ENCODE results near the gene GNAL.

The GNAL gene

GRCh38 chr18:11669271-11669947, 19.7 kb upstream of the GNAL start:
- no peak for DNase-seq (ENCODE audit: low read depth)
- TF ChIP-seq, protein P1, sequence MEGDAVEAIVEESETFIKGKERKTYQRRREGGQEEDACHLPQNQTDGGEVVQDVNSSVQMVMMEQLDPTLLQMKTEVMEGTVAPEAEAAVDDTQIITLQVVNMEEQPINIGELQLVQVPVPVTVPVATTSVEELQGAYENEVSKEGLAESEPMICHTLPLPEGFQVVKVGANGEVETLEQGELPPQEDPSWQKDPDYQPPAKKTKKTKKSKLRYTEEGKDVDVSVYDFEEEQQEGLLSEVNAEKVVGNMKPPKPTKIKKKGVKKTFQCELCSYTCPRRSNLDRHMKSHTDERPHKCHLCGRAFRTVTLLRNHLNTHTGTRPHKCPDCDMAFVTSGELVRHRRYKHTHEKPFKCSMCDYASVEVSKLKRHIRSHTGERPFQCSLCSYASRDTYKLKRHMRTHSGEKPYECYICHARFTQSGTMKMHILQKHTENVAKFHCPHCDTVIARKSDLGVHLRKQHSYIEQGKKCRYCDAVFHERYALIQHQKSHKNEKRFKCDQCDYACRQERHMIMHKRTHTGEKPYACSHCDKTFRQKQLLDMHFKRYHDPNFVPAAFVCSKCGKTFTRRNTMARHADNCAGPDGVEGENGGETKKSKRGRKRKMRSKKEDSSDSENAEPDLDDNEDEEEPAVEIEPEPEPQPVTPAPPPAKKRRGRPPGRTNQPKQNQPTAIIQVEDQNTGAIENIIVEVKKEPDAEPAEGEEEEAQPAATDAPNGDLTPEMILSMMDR (IDR thresholded peaks at IDR 0.05; ENCODE audit: control insufficient read depth, extremely low read depth, insufficient read depth) = no peak
- H3K4me3 ChIP-seq (ENCODE audit: low read depth, low read length) = no peak overlapping the region

DNA sequence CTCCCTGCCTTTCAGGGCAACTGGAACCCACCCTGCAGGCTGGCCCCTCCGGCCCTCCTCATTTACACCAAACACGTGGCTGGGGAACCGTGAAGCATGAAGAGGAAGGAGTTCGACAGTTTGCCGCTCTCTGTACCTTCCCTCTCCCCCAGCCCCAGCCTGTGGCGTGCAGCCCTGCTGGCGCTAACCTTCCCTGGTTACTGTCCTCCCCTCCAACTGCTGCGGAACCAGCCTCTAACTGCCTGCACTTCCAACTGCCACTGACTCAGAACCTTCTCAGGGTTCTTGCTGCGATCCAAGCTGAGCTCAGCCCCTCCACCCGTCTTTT, 19.2 kb upstream of the GNAL start:
- DNase-seq (ENCODE audit: low read depth) = no peak
- TF ChIP-seq, protein P1 (IDR thresholded peaks at IDR 0.05; ENCODE audit: control insufficient read depth, extremely low read depth, insufficient read depth) = no peak
- no peak overlapping the region for H3K4me3 ChIP-seq (ENCODE audit: low read depth, low read length)

GRCh38 chr18:11671156-11671555, 17.9 kb upstream of the GNAL start:
- no peak overlapping the region for H3K4me3 ChIP-seq (ENCODE audit: low read depth, low read length)
- TF ChIP-seq, protein P1 (IDR thresholded peaks at IDR 0.05; ENCODE audit: control insufficient read depth, extremely low read depth, insufficient read depth) = no peak
- DNase-seq (ENCODE audit: low read depth) = no peak

- TF ChIP-seq, protein P1 (IDR thresholded peaks at IDR 0.05; ENCODE audit: control insufficient read depth, extremely low read depth, insufficient read depth) = no peak
- DNase-seq (ENCODE audit: low read depth) = no peak
These were observed 16.9 kb upstream of the GNAL start for GRCh38 chr18:11672198-11672597.

DNA sequence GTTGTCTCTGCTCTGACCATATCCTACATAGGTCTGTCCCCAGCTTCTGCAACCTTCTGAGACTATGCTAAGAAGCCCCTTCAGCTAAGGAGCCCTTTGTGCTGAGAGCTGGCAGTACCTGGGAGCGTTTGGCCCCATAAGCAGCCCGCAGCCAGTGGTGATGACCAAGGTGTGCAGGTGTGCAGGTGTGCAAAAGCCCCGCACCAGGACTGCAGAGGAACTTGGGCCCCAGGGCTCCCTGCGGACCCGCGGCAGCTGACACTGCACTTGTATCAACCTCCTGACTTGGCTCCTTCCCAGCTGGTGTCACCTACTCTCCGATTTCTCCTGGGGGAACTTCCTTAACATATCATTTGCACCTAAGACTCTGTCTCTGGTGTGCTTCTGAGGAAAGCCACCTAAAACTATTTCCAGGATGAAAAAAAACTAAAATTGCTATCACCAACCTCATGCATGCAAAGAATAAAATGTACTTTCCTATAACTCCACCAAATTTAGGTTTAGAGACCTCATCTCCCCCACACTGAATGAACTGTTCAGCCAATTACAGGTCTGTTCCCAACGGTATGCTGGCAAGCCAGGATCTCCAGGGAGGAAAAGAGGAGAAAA, 16.1 kb upstream of the GNAL start:
- TF ChIP-seq, protein P1 (IDR thresholded peaks at IDR 0.05; ENCODE audit: control insufficient read depth, extremely low read depth, insufficient read depth) = no peak
- no peak overlapping the region for H3K4me3 ChIP-seq (ENCODE audit: low read depth, low read length)
- no peak for DNase-seq (ENCODE audit: low read depth)

More at GRCh38 chr18:11672198-11672597, 16.9 kb upstream of the GNAL start:
- H3K4me3 ChIP-seq (ENCODE audit: low read depth, low read length) = no peak overlapping the region

DNA sequence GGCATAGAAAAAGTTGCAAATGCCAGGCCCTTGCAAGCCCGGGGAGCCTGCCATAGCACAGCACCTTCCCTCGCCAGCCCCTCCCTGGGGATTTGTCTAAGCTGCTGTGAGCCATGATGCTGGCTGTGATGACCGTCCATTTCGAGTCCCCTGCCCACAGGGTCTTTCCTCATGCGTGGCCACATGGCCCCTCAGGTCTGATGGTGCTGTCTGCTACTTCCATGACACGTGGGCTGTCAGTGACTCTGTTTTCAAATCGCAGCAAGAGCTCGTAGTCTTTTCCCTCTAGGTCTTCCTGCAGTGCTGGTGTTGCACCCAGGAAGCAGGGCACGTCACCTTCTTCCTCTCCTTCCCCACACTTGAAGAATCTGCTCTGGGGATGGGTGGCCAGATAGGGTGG, 15.5 kb upstream of the GNAL start:
- no peak for DNase-seq (ENCODE audit: low read depth)
- TF ChIP-seq, protein P1 (IDR thresholded peaks at IDR 0.05; ENCODE audit: control insufficient read depth, extremely low read depth, insufficient read depth) = no peak
- no peak overlapping the region for H3K4me3 ChIP-seq (ENCODE audit: low read depth, low read length)

GRCh38 chr18:11674119-11674518, 14.9 kb upstream of the GNAL start:
- no peak overlapping the region for H3K4me3 ChIP-seq (ENCODE audit: low read depth, low read length)
- TF ChIP-seq, protein P1 (IDR thresholded peaks at IDR 0.05; ENCODE audit: control insufficient read depth, extremely low read depth, insufficient read depth) = no peak

More at GRCh38 chr18:11674119-11674518, 14.9 kb upstream of the GNAL start:
- no peak for DNase-seq (ENCODE audit: low read depth)
